NCI-H524 (cell line): ENCODE measurements around the gene NBDY.
"Not testable (repeated sequence)": the region's sequence is repeated elsewhere in the genome, so short reads cannot be mapped to it uniquely, and the experiment has no call there.

Experiments used
- DNase-seq, 2 experiments: peaks; one replicate each; lab custom pipeline; 2025; lab: John Stamatoyannopoulos, UW

Gene NBDY

GRCh38 chrX:56764153-56764974, 35.3 kb downstream of the NBDY start:
- no peak for DNase-seq

- no peak for DNase-seq
Measured at GRCh38 chrX:56764975-56765791, 36.1 kb downstream of the NBDY start.

- no peak for DNase-seq
Measured at GRCh38 chrX:56765811-56766553, 36.9 kb downstream of the NBDY start.

- no peak for DNase-seq
Measured at GRCh38 chrX:56766554-56767347, 37.7 kb downstream of the NBDY start.

GRCh38 chrX:56767348-56768119, 38.5 kb downstream of the NBDY start:
- not testable (repeated sequence) for DNase-seq

- DNase-seq, result not testable (repeated sequence)
Measured at GRCh38 chrX:56768120-56768660, 39.1 kb downstream of the NBDY start.

- DNase-seq, result not testable (repeated sequence)
Measured at GRCh38 chrX:56772675-56773521, 43.9 kb downstream of the NBDY start.

GRCh38 chrX:56773522-56774060, 44.5 kb downstream of the NBDY start:
- not testable (repeated sequence) for DNase-seq

- DNase-seq, result not testable (repeated sequence)
Measured at GRCh38 chrX:56778099-56778923, 49.3 kb downstream of the NBDY start.

- not testable (repeated sequence) for DNase-seq
Measured at GRCh38 chrX:56778924-56779468, 50.0 kb downstream of the NBDY start.

- DNase-seq, result not testable (repeated sequence)
Measured at GRCh38 chrX:56780681-56781649, 51.9 kb downstream of the NBDY start.

GRCh38 chrX:56782352-56782751, 53.3 kb downstream of the NBDY start:
- DNase-seq, result no peak

GRCh38 chrX:56782791-56783449, 53.9 kb downstream of the NBDY start:
- DNase-seq, result no peak

- no peak for DNase-seq
Measured at GRCh38 chrX:56783450-56783831, 54.4 kb downstream of the NBDY start.

GRCh38 chrX:56783996-56784620, 55.1 kb downstream of the NBDY start:
- DNase-seq, result no peak

- no peak for DNase-seq
Measured at GRCh38 chrX:56784666-56785065, 55.6 kb downstream of the NBDY start.
